Astrocyte (in vitro differentiated cells and primary cell): ENCODE results near the gene KRTAP2-4. TPM values are rescaled to one million over a fixed set of nuclear protein-coding genes. Genes with fewer than 3 reads are reported as not detected.

Experiments used
- DNase-seq: peaks from one replicate; pipeline ENCODE4 v3.0.0-alpha.2; 2010; ENCODE audit warnings: low read depth
- FAIRE-seq: peaks from 2 replicates; lab custom pipeline; 2011; peaks lifted over from hg19 to GRCh38; lab: Jason Lieb, UNC
- H2AFZ ChIP-seq: 2 replicates; pipeline ENCODE4 v1.6.0; 2012; ENCODE audit warnings: low read depth, low read length, inconsistent platforms
- H3K27ac ChIP-seq: 2 replicates; pipeline ENCODE4 v1.5.1; 2011; ENCODE audit warnings: low read depth, low read length, inconsistent platforms
- H3K27me3 ChIP-seq: 2 replicates; pipeline ENCODE4 v1.6.0; 2011; ENCODE audit warnings: low read length, inconsistent platforms; ENCODE audit not compliant: insufficient read depth
- H3K36me3 ChIP-seq: 2 replicates; pipeline ENCODE4 v1.5.1; 2011; ENCODE audit warnings: low read length, inconsistent platforms; ENCODE audit not compliant: insufficient read depth
- H3K4me1 ChIP-seq: 2 replicates; pipeline ENCODE4 v1.5.1; 2011; ENCODE audit warnings: low read length, inconsistent platforms; ENCODE audit not compliant: insufficient read depth
- H3K4me2 ChIP-seq: 2 replicates; pipeline ENCODE4 v1.6.0; 2012; ENCODE audit warnings: low read length, inconsistent platforms
- H3K4me3 ChIP-seq: 2 replicates; pipeline ENCODE4 v1.5.1; 2011; ENCODE audit warnings: low read depth, mild to moderate bottlenecking, low read length, inconsistent platforms; ENCODE audit not compliant: insufficient read depth
- H3K79me2 ChIP-seq: 2 replicates; pipeline ENCODE4 v1.6.0; 2012; ENCODE audit warnings: mild to moderate bottlenecking, low read length, inconsistent platforms; ENCODE audit not compliant: insufficient read depth
- H3K9ac ChIP-seq: 2 replicates; pipeline ENCODE4 v1.6.0; 2012; ENCODE audit warnings: mild to moderate bottlenecking, low read length, inconsistent platforms
- H3K9me3 ChIP-seq: 2 replicates; pipeline ENCODE4 v1.5.1; 2012; ENCODE audit warnings: low read depth, mild to moderate bottlenecking, low read length, inconsistent platforms; ENCODE audit not compliant: insufficient read depth
- H4K20me1 ChIP-seq: 2 replicates; pipeline ENCODE4 v1.6.0; 2012; ENCODE audit warnings: low read length, inconsistent platforms; ENCODE audit not compliant: insufficient read depth
- H3K27ac Mint-ChIP-seq: one replicate; pipeline ENCODE4 v1.8.0; 2021; ENCODE audit warnings: mild to moderate bottlenecking, mixed read lengths; ENCODE audit not compliant: unreplicated experiment
- H3K27me3 Mint-ChIP-seq: one replicate; pipeline ENCODE4 v1.8.0; 2021; ENCODE audit warnings: low read depth, mixed read lengths; ENCODE audit not compliant: unreplicated experiment
- H3K36me3 Mint-ChIP-seq: one replicate; pipeline ENCODE4 v1.8.0; 2021; ENCODE audit warnings: low read depth, mixed read lengths; ENCODE audit not compliant: unreplicated experiment
- H3K4me1 Mint-ChIP-seq: one replicate; pipeline ENCODE4 v1.8.0; 2021; ENCODE audit warnings: low read depth, mixed read lengths; ENCODE audit not compliant: unreplicated experiment
- H3K4me3 Mint-ChIP-seq: one replicate; pipeline ENCODE4 v1.8.0; 2021; ENCODE audit warnings: mild to moderate bottlenecking, moderate library complexity, mixed read lengths; ENCODE audit not compliant: unreplicated experiment
- H3K9me3 Mint-ChIP-seq: one replicate; pipeline ENCODE4 v1.8.0; 2021; ENCODE audit warnings: mild to moderate bottlenecking, mixed read lengths; ENCODE audit not compliant: unreplicated experiment
- CTCF ChIP-seq: IDR thresholded peaks from 2 replicates; pipeline ENCODE4 v1.5.1; 2011; ENCODE audit warnings: low read depth, mild to moderate bottlenecking, inconsistent platforms, low read length, moderate library complexity; ENCODE audit not compliant: insufficient read depth
- EZH2 ChIP-seq: IDR thresholded peaks from 2 replicates; pipeline ENCODE4 v1.6.1; 2012; ENCODE audit warnings: mild to moderate bottlenecking, low read length, inconsistent platforms; ENCODE audit not compliant: insufficient read depth
- total RNA-seq: library from RNA; stranded (reverse); gene quantifications from 2 replicates; pipeline ENCODE4 v1.2.1, GENCODE V29; 2021

The KRTAP2-4 gene
- total RNA-seq, 1 donor from 2014 or later = not detected

- H3K4me3 Mint-ChIP-seq = no peak within 1 kb of the TSS
- Histone ChIP-seq H3K36me3 (no peaks in the 10 kb centered on the region), H3K4me3 (no peak within 1 kb of the TSS), H3K4me2 (no peak within 1 kb of the TSS), H3K9ac (no peak within 1 kb of the TSS), H3K4me1 (peaks cover 5% of the 10 kb centered on the region), H3K9me3 (no peaks in the 10 kb centered on the region), H4K20me1 (no peaks in the 10 kb centered on the region), H3K27ac (no peak within 1 kb of the TSS), H3K27me3 (no peaks in the 10 kb centered on the region), H3K79me2 (no peaks in the 10 kb centered on the region), H2AFZ (no peak within 1 kb of the TSS)
- H3K9me3 Mint-ChIP-seq = no peaks in the 10 kb centered on the region
- no peak within 1 kb of the TSS for H3K27ac Mint-ChIP-seq
- FAIRE-seq = peak; percentile 88
- peaks cover 1% of the 10 kb centered on the region for H3K4me1 Mint-ChIP-seq
- no peaks in the 10 kb centered on the region for H3K27me3 Mint-ChIP-seq
- no peak for TF ChIP-seq EZH2
- no peak for TF ChIP-seq CTCF
- peak; percentile 74 for DNase-seq
- no peaks in the 10 kb centered on the region for H3K36me3 Mint-ChIP-seq
Measured at GRCh38 chr17:41026715-41027471, 38.8 kb downstream of the KRTAP2-4 start, which contains the start of gene KRTAP1-5. Gene KRTAP1-5 (minus strand): TSS chr17:41027208. CDS start chr17:41027155, 53 bp downstream.

- H3K9ac ChIP-seq = no peak overlapping the region
- Mint-ChIP-seq H3K27ac (no peak overlapping the region), H3K36me3 (no peaks in the 10 kb centered on the region), H3K4me1 (peaks cover 1% of the 10 kb centered on the region), H3K9me3 (no peaks in the 10 kb centered on the region), H3K27me3 (no peaks in the 10 kb centered on the region), H3K4me3 (no peak overlapping the region)
- no peak for FAIRE-seq
- H3K4me1 ChIP-seq = peaks cover 5% of the 10 kb centered on the region
- H3K9me3 ChIP-seq = no peaks in the 10 kb centered on the region
- H3K4me2 ChIP-seq = no peak overlapping the region
- H3K27ac ChIP-seq = no peak overlapping the region
- H3K27me3 ChIP-seq = no peaks in the 10 kb centered on the region
- no peaks in the 10 kb centered on the region for H3K79me2 ChIP-seq
- H2AFZ ChIP-seq = no peak overlapping the region
- no peaks in the 10 kb centered on the region for H4K20me1 ChIP-seq
- H3K4me3 ChIP-seq = no peak overlapping the region
- TF ChIP-seq EZH2 = no peak
- TF ChIP-seq CTCF = no peak
- no peak for DNase-seq
- H3K36me3 ChIP-seq = no peaks in the 10 kb centered on the region
Measured at GRCh38 chr17:41024697-41025096, 41.0 kb downstream of the KRTAP2-4 start.

GRCh38 chr17:41020336-41020735 is 45.3 kb downstream of the KRTAP2-4 start:
- Histone ChIP-seq H3K36me3 (no peaks in the 10 kb centered on the region), H3K4me1 (no peaks in the 10 kb centered on the region), H3K9me3 (no peaks in the 10 kb centered on the region), H4K20me1 (no peaks in the 10 kb centered on the region), H3K4me3 (no peak overlapping the region), H3K79me2 (no peaks in the 10 kb centered on the region), H3K27me3 (no peaks in the 10 kb centered on the region), H3K27ac (no peak overlapping the region), H3K9ac (no peak overlapping the region), H2AFZ (no peak overlapping the region), H3K4me2 (no peak overlapping the region)
- TF ChIP-seq CTCF (no peak), EZH2 (no peak)
- no peaks in the 10 kb centered on the region for H3K9me3 Mint-ChIP-seq
- H3K27me3 Mint-ChIP-seq = no peaks in the 10 kb centered on the region
- no peak for FAIRE-seq
- no peak for DNase-seq
- no peak overlapping the region for H3K27ac Mint-ChIP-seq
- H3K4me1 Mint-ChIP-seq = peaks cover 1% of the 10 kb centered on the region
- no peak overlapping the region for H3K4me3 Mint-ChIP-seq
- no peaks in the 10 kb centered on the region for H3K36me3 Mint-ChIP-seq
